SH-SY5Y (cell line): ENCODE measurements around the gene DMPK.

Experiments used
- GATA2 ChIP-seq: IDR thresholded peaks from 2 replicates; pipeline ENCODE4 v1.6.1; 2011; ENCODE audit warnings: mild to moderate bottlenecking, low read depth, low read length
- GATA3 ChIP-seq: IDR thresholded peaks from 2 replicates; pipeline ENCODE4 v1.6.1; 2011; ENCODE audit warnings: low read depth, mild to moderate bottlenecking, low read length, moderate library complexity

DNA sequence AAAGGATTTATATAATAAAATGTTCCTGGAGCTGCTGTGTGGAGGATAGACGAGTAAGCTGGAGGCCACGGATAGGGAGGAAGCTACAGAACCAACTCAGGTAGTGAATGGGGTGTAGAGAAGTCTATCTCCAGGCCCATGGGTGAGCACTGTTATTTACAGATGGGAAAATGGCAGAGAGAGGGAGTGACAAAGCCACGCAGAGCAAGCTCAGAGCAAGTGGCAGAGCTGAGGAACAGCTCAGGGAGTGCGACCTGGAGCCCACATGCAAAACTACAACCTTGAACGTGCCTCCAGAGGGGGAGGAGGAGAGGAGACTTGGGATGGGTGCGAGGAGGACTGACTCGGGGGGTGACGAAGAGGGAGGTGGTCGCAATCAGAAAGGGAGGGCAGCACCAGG is 46.2 kb upstream of the DMPK start:
- TF ChIP-seq GATA2 (no peak), GATA3 (no peak)
